HG02763 (cell line): ENCODE measurements around the gene SCN1B.
"Not testable (repeated sequence)": the region's sequence is repeated elsewhere in the genome, so short reads cannot be mapped to it uniquely, and the experiment has no call there.

Experiments
- ATAC-seq: cut with Tn5 transposase; IDR thresholded peaks from one replicate; pipeline ENCODE4 v1.9.1; 2021; ENCODE audit warnings: mild to moderate bottlenecking, moderate library complexity; ENCODE audit not compliant: unreplicated experiment

The SCN1B gene

GRCh38 chr19:35015954-35016351, 14.3 kb upstream of the SCN1B start:
- no peak for ATAC-seq

- ATAC-seq, result no peak
Observed at GRCh38 chr19:35017507-35017906, 12.8 kb upstream of the SCN1B start.

- no peak for ATAC-seq
Observed at GRCh38 chr19:35018379-35018778, 11.9 kb upstream of the SCN1B start.

- ATAC-seq, result no peak
Observed at GRCh38 chr19:35019144-35019543, 11.1 kb upstream of the SCN1B start.

- no peak for ATAC-seq
Observed at GRCh38 chr19:35021016-35021415, 9.3 kb upstream of the SCN1B start.

GRCh38 chr19:35021596-35021995, 8.7 kb upstream of the SCN1B start:
- ATAC-seq, result no peak

- no peak for ATAC-seq
Observed at GRCh38 chr19:35022460-35022859, 7.8 kb upstream of the SCN1B start.

GRCh38 chr19:35023428-35023827, 6.8 kb upstream of the SCN1B start:
- no peak for ATAC-seq

- ATAC-seq, result no peak
Observed at GRCh38 chr19:35024095-35024494, 6.2 kb upstream of the SCN1B start.

GRCh38 chr19:35025969-35026368, 4.3 kb upstream of the SCN1B start:
- no peak for ATAC-seq

- no peak for ATAC-seq
Observed at GRCh38 chr19:35026418-35026817, 3.9 kb upstream of the SCN1B start.

GRCh38 chr19:35027009-35027408, 3.3 kb upstream of the SCN1B start:
- no peak for ATAC-seq

GRCh38 chr19:35027851-35028599, 2.2 kb upstream of the SCN1B start:
- no peak for ATAC-seq

- ATAC-seq, result not testable (repeated sequence)
Observed at GRCh38 chr19:35028600-35028885, 1.7 kb upstream of the SCN1B start.

GRCh38 chr19:35029275-35029736, 964 bp upstream of the SCN1B start:
- not testable (repeated sequence) for ATAC-seq

GRCh38 chr19:35029737-35030256, 473 bp upstream of the SCN1B start:
- ATAC-seq, result no peak

GRCh38 chr19:35031072-35031881, 1.0 kb downstream of the SCN1B start:
- no peak for ATAC-seq

GRCh38 chr19:35032356-35032865, 2.1 kb downstream of the SCN1B start:
- ATAC-seq, result no peak

- ATAC-seq, result no peak
Observed at GRCh38 chr19:35033067-35034004, 3.1 kb downstream of the SCN1B start.

- ATAC-seq, result no peak
Observed at GRCh38 chr19:35034005-35034502, 3.8 kb downstream of the SCN1B start.
